K562 (cell line): ENCODE measurements around the gene ZNF521. TPM values are rescaled to one million over a fixed set of nuclear protein-coding genes. Genes with fewer than 3 reads are reported as not detected.

ENCODE experiments used
- ARHGAP35 ChIP-seq: fragments of 450-650 bp; IDR thresholded peaks from 2 replicates; pipeline ENCODE4 v1.6.1; 2018; ENCODE audit not compliant: partially characterized antibody
- ARNT ChIP-seq, 2 experiments: fragments of 450-650 bp; IDR thresholded peaks; 2 replicates each; pipeline ENCODE4 v1.6.1; 2016; ENCODE audit warnings: mild to moderate bottlenecking in 1 of 2
- BRD9 ChIP-seq: fragments of 450-650 bp; IDR thresholded peaks from 2 replicates; pipeline ENCODE4 v1.6.1; 2018; ENCODE audit warnings: low read depth; ENCODE audit not compliant: partially characterized antibody
- DPF2 ChIP-seq: fragments of 450-650 bp; IDR thresholded peaks from 2 replicates; pipeline ENCODE4 v1.6.1; 2016
- JUNB ChIP-seq: fragments of 450-650 bp; formaldehyde crosslinking; conservative IDR thresholded peaks from 2 replicates; pipeline ENCODE4 v1.4.0; 2020; ENCODE audit warnings: mild to moderate bottlenecking
- NFIX ChIP-seq: fragments of 250-450 bp; sonication (Bioruptor Pico); IDR thresholded peaks from 2 replicates; pipeline ENCODE4 v1.4.0; 2020; ENCODE audit warnings: low read depth, mild to moderate bottlenecking, moderate library complexity
- NFXL1 ChIP-seq: fragments of 450-650 bp; formaldehyde crosslinking; IDR thresholded peaks from 2 replicates; pipeline ENCODE4 v1.4.0; 2021; ENCODE audit warnings: mild to moderate bottlenecking
- REST ChIP-seq, 2 experiments: fragments of 450-650 bp; formaldehyde crosslinking in 1 of 2; IDR thresholded peaks; 2 replicates each; pipeline versions ENCODE4 v1.4.0 to v1.6.1; 2014 to 2020; ENCODE audit warnings: mild to moderate bottlenecking in 2 of 2, borderline replicate concordance in 1 of 2, low read depth in 1 of 2
- ZBTB49 ChIP-seq: sonication (generic); formaldehyde crosslinking; IDR thresholded peaks from 2 replicates; pipeline ENCODE4 v1.8.0; 2022; ENCODE audit warnings: missing genetic modification reagents, mild to moderate bottlenecking, borderline replicate concordance
- ZNF197 ChIP-seq: fragments of 200-800 bp; sonication (Bioruptor generic); IDR thresholded peaks from 2 replicates; pipeline ENCODE4 v1.6.1; 2016; ENCODE audit warnings: low read depth, missing genetic modification characterization, missing compliant biosample characterization
- polyA plus RNA-seq, 8 experiments: library from polyadenylated mRNA; depleted of rRNA in 4 of 8; stranded (reverse) in 5 of 8; unstranded in 3 of 8; fragments of >200 nt; fragmentation: Nextera tagmentation in 2 of 8; fragmentation: Illumina TruSeq in 1 of 8; extraction: Ambion mirVana in 2 of 8; extraction: Trizol in 1 of 8; gene quantifications; 2 replicates each; pipeline versions ENCODE4 v1.2.1 to v1.2.3, GENCODE V29; 2011 to 2014; ENCODE audit warnings: inconsistent platforms in 1 of 8, missing spikeins in 1 of 8
- total RNA-seq, 7 experiments: library from RNA; depleted of rRNA in 6 of 7; stranded (reverse); fragments of >200 nt in 6 of 7; fragmentation: Illumina TruSeq in 2 of 7; extraction: Trizol in 2 of 7; gene quantifications; 2 replicates each; pipeline versions ENCODE4 v1.2.1 to v1.2.3, GENCODE V29; 2011 to 2021; ENCODE audit warnings: low replicate concordance in 1 of 7

Gene ZNF521
- total and polyA plus RNA-seq, 9 of the 15 experiments (the other 6 are each of a cell fraction or from before 2014, with no cell fraction given), result 1.2 to 5.8 (median 1.6) TPM

- no peak for TF ChIP-seq NFXL1 (CRISPR knock-in tag)
- TF ChIP-seq NFIX (CRISPR knock-in tag), result no peak
- no peak for TF ChIP-seq ARNT (IDR thresholded peaks at IDR 0.05)
- peak; percentile 24; the same call in 1 of the 2 replicates for TF ChIP-seq REST (IDR thresholded peaks at IDR 0.05; ENCODE audit: borderline replicate concordance)
- no peak for TF ChIP-seq REST (CRISPR knock-in tag; IDR thresholded peaks at IDR 0.05; ENCODE audit: low read depth)
- TF ChIP-seq DPF2, result peak; percentile 91
- TF ChIP-seq ZBTB49 (CRISPR knock-in tag), result no peak
- TF ChIP-seq JUNB (CRISPR knock-in tag), result no peak
- no peak for TF ChIP-seq BRD9
- no peak for TF ChIP-seq ARHGAP35
- peak; percentile 68; the same call in 1 of the 2 replicates for TF ChIP-seq ZNF197
These were observed 112.2 kb downstream of the ZNF521 start (continued) for GRCh38 chr18:25239581-25240419.
